ENCODE data around the gene ZNF831.

ZNF831 gene

GRCh38 chr20:59163631-59164530 lies at the start of gene ZNF831:
ZNF831 (plus strand) TSS chr20:59163821; CDS start chr20:59191020, 27,199 bp downstream.
- DNase-seq: no peak

GRCh38 chr20:59117526-59117925 lies 46.1 kb upstream of the ZNF831 start:
- no peak for DNase-seq

- no peak for DNase-seq
Measured at GRCh38 chr20:59118855-59119254, 44.8 kb upstream of the ZNF831 start.

GRCh38 chr20:59120491-59120890 lies 43.1 kb upstream of the ZNF831 start:
- DNase-seq: no peak

GRCh38 chr20:59120919-59121318 lies 42.7 kb upstream of the ZNF831 start:
- no peak for DNase-seq

GRCh38 chr20:59121714-59122565 lies 41.7 kb upstream of the ZNF831 start:
- DNase-seq: no peak

- no peak for DNase-seq
Measured at GRCh38 chr20:59122566-59122919, 41.1 kb upstream of the ZNF831 start.

- DNase-seq: no peak
Measured at GRCh38 chr20:59123011-59123677, 40.5 kb upstream of the ZNF831 start.

- no peak for DNase-seq
Measured at GRCh38 chr20:59123678-59124255, 39.9 kb upstream of the ZNF831 start.

GRCh38 chr20:59124296-59125029 lies 39.2 kb upstream of the ZNF831 start:
- no peak for DNase-seq

- DNase-seq: no peak
Measured at GRCh38 chr20:59125332-59125731, 38.3 kb upstream of the ZNF831 start.

- no peak for DNase-seq
Measured at GRCh38 chr20:59125836-59126235, 37.8 kb upstream of the ZNF831 start.

- DNase-seq: no peak
Measured at GRCh38 chr20:59127839-59128238, 35.8 kb upstream of the ZNF831 start.

- DNase-seq: no peak
Measured at GRCh38 chr20:59131551-59132285, 31.9 kb upstream of the ZNF831 start.

GRCh38 chr20:59134182-59134581 lies 29.4 kb upstream of the ZNF831 start:
- DNase-seq: no peak

GRCh38 chr20:59135093-59135492 lies 28.5 kb upstream of the ZNF831 start:
- DNase-seq: no peak

GRCh38 chr20:59136027-59136426 lies 27.6 kb upstream of the ZNF831 start:
- no peak for DNase-seq

- no peak for DNase-seq
Measured at GRCh38 chr20:59137532-59137931, 26.1 kb upstream of the ZNF831 start.

- no peak for DNase-seq
Measured at GRCh38 chr20:59138114-59138748, 25.4 kb upstream of the ZNF831 start.

- no peak for DNase-seq
Measured at GRCh38 chr20:59139998-59140397, 23.6 kb upstream of the ZNF831 start.
